Activated CD8-positive, alpha-beta T cell treated with anti-CD3 and anti-CD28 coated beads for 36 hours (primary cell): ENCODE data around the gene TOR2A. TPM values are rescaled to one million over a fixed set of nuclear protein-coding genes. Genes with fewer than 3 reads are reported as not detected.

Experiments
- ATAC-seq: fragments of 200-7000 bp; cut with Tn5 transposase; one replicate; pipeline ENCODE4 v1.10.0; 2021; ENCODE audit warnings: mild to moderate bottlenecking, moderate library complexity
- CTCF ChIA-PET: fragments of 350-600 bp; sonication (Branson Sonifier 250); formaldehyde crosslinking; loops from one replicate; lab custom pipeline; 2021; ENCODE audit warnings: antibody characterized with exemption; lab: Charles Lee
- POLR2A ChIA-PET: fragments of 350-600 bp; sonication (Branson Sonifier 250); formaldehyde crosslinking; loops from one replicate; lab custom pipeline; 2021; ENCODE audit warnings: antibody characterized with exemption; lab: Charles Lee
- DNase-seq: peaks from one replicate; pipeline ENCODE4 v3.0.0-alpha.2; 2020
- H3K27ac Mint-ChIP-seq: one replicate; pipeline ENCODE4 v1.8.0; 2021; ENCODE audit warnings: mild to moderate bottlenecking, mixed read lengths
- H3K27me3 Mint-ChIP-seq: one replicate; pipeline ENCODE4 v1.8.0; 2021; ENCODE audit warnings: mixed read lengths
- H3K36me3 Mint-ChIP-seq: one replicate; pipeline ENCODE4 v1.8.0; 2021; ENCODE audit warnings: low read depth, mixed read lengths
- H3K4me1 Mint-ChIP-seq: one replicate; pipeline ENCODE4 v1.8.0; 2021; ENCODE audit warnings: low read depth, mixed read lengths
- H3K4me3 Mint-ChIP-seq: one replicate; pipeline ENCODE4 v1.8.0; 2021; ENCODE audit warnings: mild to moderate bottlenecking, moderate library complexity, mixed read lengths
- H3K9me3 Mint-ChIP-seq: one replicate; pipeline ENCODE4 v1.8.0; 2021; ENCODE audit warnings: mixed read lengths
- intact Hi-C: fragments of 100-400 bp; cut with micrococcal nuclease; formaldehyde crosslinking; loops from one replicate; pipeline ENCODE4 v1.10.0; 2022
- total RNA-seq, 2 experiments: library from RNA; stranded (reverse); gene quantifications; one replicate each; pipeline ENCODE4 v1.2.3, GENCODE V29; 2021
- TF ChIP-seq, protein P1 (sequence below): fragments of 200-600 bp; IDR thresholded peaks from one replicate; pipeline ENCODE4 v1.8.0; 2022; ENCODE audit warnings: antibody characterized with exemption, mild to moderate bottlenecking

Gene TOR2A
- total RNA-seq, 2 experiments from 2014 or later: 14.4 to 16.1 TPM

DNA sequence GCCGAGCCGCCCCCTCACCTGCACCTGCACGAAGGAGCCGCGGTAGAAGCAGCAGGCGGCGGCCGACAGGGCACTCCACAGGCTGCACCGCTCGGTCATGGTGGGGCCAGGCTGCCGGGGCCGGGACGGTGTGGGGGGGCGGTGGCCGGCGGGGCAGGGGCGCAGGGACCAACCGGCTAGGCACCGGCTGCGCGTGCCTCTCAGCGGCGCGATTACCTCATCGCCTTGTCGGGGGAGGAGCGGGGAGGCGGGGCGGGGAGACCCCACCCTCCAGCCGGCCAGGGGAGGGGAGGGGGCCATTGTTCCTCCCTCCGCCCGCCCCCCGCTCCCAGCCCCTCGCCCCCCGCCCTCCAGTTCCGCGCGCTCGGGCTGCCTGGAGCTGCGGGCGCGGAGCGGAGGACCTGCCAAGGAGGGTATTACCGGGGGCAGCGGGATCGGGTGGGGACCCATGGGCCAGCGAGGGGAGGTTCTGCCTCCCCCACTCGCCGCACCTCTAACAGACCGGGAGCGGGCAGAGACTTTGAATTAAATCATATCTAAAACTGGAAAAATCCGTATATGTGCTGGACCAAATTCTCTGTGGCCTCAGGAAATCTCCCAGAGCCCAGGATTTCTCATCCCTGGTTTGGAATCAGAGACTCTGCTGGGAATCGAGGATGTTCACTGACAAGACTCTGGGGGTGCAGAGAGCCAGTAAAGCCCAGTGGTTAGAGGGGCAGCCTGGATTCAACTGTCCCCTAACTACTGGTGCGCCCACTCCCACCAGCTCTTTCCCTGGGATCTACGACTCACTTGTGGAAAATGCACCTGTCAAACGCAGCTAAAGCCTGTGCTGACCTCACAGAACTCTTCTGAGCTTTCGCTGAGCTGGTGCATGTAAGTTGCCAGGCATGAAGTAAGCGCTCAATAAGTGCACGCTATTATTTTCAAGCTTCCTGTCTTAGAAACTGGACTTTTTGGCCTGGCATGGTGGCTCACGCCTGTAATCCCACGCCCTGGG lies 20.3 kb upstream of the TOR2A start:
- H3K27ac Mint-ChIP-seq: no peak overlapping the region
- TF ChIP-seq, protein P1, sequence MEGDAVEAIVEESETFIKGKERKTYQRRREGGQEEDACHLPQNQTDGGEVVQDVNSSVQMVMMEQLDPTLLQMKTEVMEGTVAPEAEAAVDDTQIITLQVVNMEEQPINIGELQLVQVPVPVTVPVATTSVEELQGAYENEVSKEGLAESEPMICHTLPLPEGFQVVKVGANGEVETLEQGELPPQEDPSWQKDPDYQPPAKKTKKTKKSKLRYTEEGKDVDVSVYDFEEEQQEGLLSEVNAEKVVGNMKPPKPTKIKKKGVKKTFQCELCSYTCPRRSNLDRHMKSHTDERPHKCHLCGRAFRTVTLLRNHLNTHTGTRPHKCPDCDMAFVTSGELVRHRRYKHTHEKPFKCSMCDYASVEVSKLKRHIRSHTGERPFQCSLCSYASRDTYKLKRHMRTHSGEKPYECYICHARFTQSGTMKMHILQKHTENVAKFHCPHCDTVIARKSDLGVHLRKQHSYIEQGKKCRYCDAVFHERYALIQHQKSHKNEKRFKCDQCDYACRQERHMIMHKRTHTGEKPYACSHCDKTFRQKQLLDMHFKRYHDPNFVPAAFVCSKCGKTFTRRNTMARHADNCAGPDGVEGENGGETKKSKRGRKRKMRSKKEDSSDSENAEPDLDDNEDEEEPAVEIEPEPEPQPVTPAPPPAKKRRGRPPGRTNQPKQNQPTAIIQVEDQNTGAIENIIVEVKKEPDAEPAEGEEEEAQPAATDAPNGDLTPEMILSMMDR: no peak
- peaks cover 6% of the 10 kb centered on the region for H3K4me1 Mint-ChIP-seq
- ChIA-PET CTCF (interaction anchor here (0.8 to 1.2 kb wide), 3 partner anchors 10 to 16 kb away, joined by 3 to 5 read pairs (median 4); no protein-coding TSS in a partner anchor), POLR2A (interaction anchor here (0.6 kb wide), 2 partner anchors 30 to 91 kb away, joined by 3 read pairs; partner anchors contain the start of gene CDK9)
- DNase-seq: no peak
- no peak for ATAC-seq
- H3K27me3 Mint-ChIP-seq: no peaks in the 10 kb centered on the region
- no peak overlapping the region for H3K4me3 Mint-ChIP-seq
- peaks cover 14% of the 10 kb centered on the region for H3K36me3 Mint-ChIP-seq
- intact Hi-C loops: no loop called here
- no peaks in the 10 kb centered on the region for H3K9me3 Mint-ChIP-seq

DNA sequence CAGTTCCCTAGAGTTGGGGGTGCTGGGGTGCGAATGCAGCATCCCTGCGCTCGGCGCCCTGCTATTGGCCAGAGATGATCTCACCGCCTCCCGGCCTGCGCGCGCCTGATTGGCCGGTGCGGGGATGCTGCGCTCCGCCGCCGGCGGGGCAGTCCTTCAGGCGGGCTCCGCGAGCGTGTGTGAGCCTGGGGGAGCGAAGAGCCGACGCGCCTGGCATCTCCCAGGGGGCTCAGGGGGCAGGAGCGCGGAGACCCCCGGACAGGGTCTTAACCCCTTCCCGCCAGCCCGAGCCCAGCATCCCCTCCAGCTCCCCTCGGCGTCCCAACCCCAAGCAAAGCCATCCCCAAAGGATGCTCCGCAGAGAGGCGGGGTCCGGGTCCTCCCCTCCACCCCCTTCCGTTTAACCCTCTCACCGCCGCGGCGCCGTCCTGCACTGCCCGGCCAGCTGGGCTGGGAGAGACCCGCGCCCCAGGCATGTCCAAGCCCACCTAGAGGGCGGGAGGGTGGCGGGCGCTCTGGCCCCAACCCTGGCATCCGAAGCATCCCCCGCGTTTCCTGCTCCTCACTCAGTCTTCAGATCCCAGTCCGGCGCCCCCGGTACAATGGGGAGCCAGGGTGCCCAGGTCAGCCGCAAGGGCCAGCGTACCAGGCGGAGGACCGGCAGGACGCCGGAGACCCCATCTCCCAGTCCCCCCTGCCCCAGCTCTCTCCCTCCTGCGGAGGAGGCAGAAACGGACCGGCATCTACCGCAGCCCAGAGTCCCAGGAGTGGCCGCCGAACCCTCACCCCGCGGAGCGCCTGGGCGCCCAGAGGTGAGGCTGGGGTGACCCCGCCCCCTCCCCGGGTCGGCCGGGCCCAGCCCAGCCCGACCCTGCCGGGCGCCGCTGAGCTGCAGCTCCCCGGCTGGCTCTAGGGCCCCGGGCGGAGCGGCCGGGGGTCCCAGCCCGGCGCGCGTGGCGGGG lies 19.3 kb upstream of the TOR2A start:
- ATAC-seq (no peak), DNase-seq (no peak)
- H3K36me3 Mint-ChIP-seq: peaks cover 14% of the 10 kb centered on the region
- TF ChIP-seq, protein P1: no peak
- intact Hi-C loops: no loop called here
- no peak overlapping the region for H3K27ac Mint-ChIP-seq
- peaks cover 6% of the 10 kb centered on the region for H3K4me1 Mint-ChIP-seq
- ChIA-PET POLR2A (no interaction called here), CTCF (interaction anchor here (1.1 kb wide), 1 partner anchor 17 kb away, joined by 4 read pairs; no protein-coding TSS in a partner anchor)
- H3K27me3 Mint-ChIP-seq: no peaks in the 10 kb centered on the region
- H3K4me3 Mint-ChIP-seq: no peak overlapping the region
- H3K9me3 Mint-ChIP-seq: no peaks in the 10 kb centered on the region

DNA sequence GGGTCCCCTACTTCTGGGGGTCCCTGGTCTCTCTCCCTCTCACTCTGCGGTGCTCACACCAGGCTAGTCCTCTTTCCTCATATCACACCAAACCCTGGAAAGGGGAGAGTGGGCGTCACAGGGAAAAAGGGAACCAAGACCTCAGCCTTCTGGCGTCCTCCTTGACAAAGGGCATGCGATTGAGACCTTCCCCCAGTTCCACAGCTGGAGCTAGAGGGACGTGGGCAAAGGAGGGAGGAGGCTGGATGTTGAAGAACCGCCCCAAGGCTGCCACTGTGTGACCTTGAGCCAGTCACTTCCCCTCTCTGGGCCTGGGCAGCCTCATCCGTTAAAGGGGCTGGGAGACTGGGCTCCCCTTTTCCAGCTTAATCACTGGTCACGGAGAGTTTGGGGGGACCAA lies 18.5 kb upstream of the TOR2A start:
- ChIA-PET POLR2A (interaction anchor here (1.2 kb wide), 1 partner anchor 12 kb away, joined by 3 read pairs; no protein-coding TSS in a partner anchor), CTCF (no interaction called here)
- no peaks in the 10 kb centered on the region for H3K9me3 Mint-ChIP-seq
- no peak overlapping the region for H3K4me3 Mint-ChIP-seq
- TF ChIP-seq, protein P1: no peak
- H3K36me3 Mint-ChIP-seq: peaks cover 12% of the 10 kb centered on the region
- no peaks in the 10 kb centered on the region for H3K27me3 Mint-ChIP-seq
- ATAC-seq (no peak), DNase-seq (no peak)
- H3K27ac Mint-ChIP-seq: no peak overlapping the region
- intact Hi-C loops: no loop called here
- peaks cover 3% of the 10 kb centered on the region for H3K4me1 Mint-ChIP-seq

DNA sequence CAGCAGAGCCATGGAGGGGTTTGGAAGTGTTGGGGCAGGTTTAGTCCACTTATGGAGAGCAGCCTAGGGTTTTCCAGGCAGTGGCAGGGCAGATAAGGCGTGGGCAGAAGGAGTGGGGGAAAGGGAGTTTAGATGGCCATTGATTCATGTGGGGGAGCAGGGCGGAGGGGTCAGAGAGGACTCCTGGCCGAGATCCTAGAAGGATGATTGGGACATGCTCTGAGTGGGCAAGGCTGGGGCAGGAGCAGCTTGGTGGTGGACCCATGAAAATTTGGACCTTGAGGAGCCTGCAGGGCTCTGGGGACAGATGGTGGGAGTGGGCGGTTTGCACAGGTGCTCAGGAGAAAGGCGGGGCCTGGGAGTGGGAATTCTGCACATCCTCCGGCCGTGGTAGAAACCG lies 18.1 kb upstream of the TOR2A start:
- TF ChIP-seq, protein P1: no peak
- H3K9me3 Mint-ChIP-seq: no peaks in the 10 kb centered on the region
- ATAC-seq: no peak
- peaks cover 11% of the 10 kb centered on the region for H3K36me3 Mint-ChIP-seq
- H3K4me1 Mint-ChIP-seq: no peaks in the 10 kb centered on the region
- CTCF ChIA-PET: no interaction called here
- intact Hi-C loops: no loop called here
- POLR2A ChIA-PET: interaction anchor here (1.2 kb wide), 1 partner anchor 13 kb away, joined by 3 read pairs; no protein-coding TSS in a partner anchor
- no peak for DNase-seq
- H3K4me3 Mint-ChIP-seq: no peak overlapping the region
- H3K27ac Mint-ChIP-seq: no peak overlapping the region
- H3K27me3 Mint-ChIP-seq: no peaks in the 10 kb centered on the region
